ENCODE results near the gene SLC35A2.

DNA sequence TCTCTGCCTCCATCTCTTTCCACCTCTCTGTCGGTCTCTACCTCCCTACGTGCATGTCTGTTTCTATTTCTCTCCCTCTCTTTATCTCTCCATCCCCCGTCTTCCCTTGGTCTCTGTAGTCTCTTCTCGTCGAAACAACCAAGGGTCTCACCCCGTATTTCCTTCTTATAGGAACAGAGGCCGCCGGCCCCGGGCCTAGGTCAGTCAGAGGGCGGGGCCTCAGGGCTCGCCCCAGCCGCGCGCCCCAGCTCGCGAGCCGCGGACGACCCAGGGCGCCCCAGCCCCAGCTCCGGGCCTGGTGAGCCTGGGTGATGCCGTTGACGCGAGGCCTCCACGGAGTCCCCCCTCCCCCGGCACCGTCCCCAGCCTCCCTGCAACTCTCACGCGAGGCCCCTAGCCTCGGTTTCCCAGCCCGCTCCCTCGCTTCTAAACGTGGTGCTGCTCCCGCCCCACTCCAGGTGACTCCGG lies 20.5 kb downstream of the SLC35A2 start:
- TF ChIP-seq, protein P1, sequence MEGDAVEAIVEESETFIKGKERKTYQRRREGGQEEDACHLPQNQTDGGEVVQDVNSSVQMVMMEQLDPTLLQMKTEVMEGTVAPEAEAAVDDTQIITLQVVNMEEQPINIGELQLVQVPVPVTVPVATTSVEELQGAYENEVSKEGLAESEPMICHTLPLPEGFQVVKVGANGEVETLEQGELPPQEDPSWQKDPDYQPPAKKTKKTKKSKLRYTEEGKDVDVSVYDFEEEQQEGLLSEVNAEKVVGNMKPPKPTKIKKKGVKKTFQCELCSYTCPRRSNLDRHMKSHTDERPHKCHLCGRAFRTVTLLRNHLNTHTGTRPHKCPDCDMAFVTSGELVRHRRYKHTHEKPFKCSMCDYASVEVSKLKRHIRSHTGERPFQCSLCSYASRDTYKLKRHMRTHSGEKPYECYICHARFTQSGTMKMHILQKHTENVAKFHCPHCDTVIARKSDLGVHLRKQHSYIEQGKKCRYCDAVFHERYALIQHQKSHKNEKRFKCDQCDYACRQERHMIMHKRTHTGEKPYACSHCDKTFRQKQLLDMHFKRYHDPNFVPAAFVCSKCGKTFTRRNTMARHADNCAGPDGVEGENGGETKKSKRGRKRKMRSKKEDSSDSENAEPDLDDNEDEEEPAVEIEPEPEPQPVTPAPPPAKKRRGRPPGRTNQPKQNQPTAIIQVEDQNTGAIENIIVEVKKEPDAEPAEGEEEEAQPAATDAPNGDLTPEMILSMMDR (IDR thresholded peaks at IDR 0.05; ENCODE audit: poor library complexity): no peak
- TF ChIP-seq EZH2phosphoT487 (IDR thresholded peaks at IDR 0.05; ENCODE audit: low read depth, severe bottlenecking, unreplicated experiment): no peak
- TF ChIP-seq EZH2 (IDR thresholded peaks at IDR 0.05; ENCODE audit: borderline replicate concordance): no peak
